ENCODE data around the gene CKS2.

DNA sequence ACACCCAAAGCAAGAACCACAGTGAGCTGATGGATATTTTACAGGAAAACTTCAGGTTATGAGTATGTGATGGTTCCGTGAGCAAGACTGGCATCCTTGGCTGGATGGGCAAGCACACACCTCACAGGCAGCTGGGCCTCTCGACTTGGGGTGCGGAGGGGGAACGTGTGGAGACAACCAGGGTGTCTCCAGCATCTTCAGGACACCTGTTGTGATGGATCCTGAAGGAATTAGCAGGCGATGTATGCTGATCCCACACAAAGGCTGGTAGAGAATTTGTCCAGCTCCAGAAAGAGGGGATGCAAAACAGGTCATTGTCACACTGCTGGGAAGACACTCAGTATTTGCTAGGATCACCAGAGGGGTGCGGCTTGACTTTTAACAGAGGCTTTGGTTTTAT is 50.0 kb downstream of the CKS2 start:
- TF ChIP-seq EZH2 (IDR thresholded peaks at IDR 0.05; ENCODE audit: low read depth, unreplicated experiment) (no peak), EZH2phosphoT487 (IDR thresholded peaks at IDR 0.05; ENCODE audit: unreplicated experiment) (peak; percentile 42), CREB1 (CRISPR knock-in tag; IDR thresholded peaks at IDR 0.05; ENCODE audit: low read depth) (no peak), POLR2AphosphoS5 (IDR thresholded peaks at IDR 0.05; ENCODE audit: low read depth) (no peak), ZNF331 (CRISPR knock-in tag; IDR thresholded peaks at IDR 0.05; ENCODE audit: low read depth) (no peak), NANOG (IDR thresholded peaks at IDR 0.05; ENCODE audit: borderline replicate concordance) (no peak)
- TF ChIP-seq, protein P1, sequence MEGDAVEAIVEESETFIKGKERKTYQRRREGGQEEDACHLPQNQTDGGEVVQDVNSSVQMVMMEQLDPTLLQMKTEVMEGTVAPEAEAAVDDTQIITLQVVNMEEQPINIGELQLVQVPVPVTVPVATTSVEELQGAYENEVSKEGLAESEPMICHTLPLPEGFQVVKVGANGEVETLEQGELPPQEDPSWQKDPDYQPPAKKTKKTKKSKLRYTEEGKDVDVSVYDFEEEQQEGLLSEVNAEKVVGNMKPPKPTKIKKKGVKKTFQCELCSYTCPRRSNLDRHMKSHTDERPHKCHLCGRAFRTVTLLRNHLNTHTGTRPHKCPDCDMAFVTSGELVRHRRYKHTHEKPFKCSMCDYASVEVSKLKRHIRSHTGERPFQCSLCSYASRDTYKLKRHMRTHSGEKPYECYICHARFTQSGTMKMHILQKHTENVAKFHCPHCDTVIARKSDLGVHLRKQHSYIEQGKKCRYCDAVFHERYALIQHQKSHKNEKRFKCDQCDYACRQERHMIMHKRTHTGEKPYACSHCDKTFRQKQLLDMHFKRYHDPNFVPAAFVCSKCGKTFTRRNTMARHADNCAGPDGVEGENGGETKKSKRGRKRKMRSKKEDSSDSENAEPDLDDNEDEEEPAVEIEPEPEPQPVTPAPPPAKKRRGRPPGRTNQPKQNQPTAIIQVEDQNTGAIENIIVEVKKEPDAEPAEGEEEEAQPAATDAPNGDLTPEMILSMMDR (conservative IDR thresholded peaks at IDR 0.05; ENCODE audit: low read depth in 2 of 2): no peak
- TF ChIP-seq, protein P2, sequence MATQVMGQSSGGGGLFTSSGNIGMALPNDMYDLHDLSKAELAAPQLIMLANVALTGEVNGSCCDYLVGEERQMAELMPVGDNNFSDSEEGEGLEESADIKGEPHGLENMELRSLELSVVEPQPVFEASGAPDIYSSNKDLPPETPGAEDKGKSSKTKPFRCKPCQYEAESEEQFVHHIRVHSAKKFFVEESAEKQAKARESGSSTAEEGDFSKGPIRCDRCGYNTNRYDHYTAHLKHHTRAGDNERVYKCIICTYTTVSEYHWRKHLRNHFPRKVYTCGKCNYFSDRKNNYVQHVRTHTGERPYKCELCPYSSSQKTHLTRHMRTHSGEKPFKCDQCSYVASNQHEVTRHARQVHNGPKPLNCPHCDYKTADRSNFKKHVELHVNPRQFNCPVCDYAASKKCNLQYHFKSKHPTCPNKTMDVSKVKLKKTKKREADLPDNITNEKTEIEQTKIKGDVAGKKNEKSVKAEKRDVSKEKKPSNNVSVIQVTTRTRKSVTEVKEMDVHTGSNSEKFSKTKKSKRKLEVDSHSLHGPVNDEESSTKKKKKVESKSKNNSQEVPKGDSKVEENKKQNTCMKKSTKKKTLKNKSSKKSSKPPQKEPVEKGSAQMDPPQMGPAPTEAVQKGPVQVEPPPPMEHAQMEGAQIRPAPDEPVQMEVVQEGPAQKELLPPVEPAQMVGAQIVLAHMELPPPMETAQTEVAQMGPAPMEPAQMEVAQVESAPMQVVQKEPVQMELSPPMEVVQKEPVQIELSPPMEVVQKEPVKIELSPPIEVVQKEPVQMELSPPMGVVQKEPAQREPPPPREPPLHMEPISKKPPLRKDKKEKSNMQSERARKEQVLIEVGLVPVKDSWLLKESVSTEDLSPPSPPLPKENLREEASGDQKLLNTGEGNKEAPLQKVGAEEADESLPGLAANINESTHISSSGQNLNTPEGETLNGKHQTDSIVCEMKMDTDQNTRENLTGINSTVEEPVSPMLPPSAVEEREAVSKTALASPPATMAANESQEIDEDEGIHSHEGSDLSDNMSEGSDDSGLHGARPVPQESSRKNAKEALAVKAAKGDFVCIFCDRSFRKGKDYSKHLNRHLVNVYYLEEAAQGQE (IDR thresholded peaks at IDR 0.05; ENCODE audit: unreplicated experiment): no peak
- TF ChIP-seq, protein P3, sequence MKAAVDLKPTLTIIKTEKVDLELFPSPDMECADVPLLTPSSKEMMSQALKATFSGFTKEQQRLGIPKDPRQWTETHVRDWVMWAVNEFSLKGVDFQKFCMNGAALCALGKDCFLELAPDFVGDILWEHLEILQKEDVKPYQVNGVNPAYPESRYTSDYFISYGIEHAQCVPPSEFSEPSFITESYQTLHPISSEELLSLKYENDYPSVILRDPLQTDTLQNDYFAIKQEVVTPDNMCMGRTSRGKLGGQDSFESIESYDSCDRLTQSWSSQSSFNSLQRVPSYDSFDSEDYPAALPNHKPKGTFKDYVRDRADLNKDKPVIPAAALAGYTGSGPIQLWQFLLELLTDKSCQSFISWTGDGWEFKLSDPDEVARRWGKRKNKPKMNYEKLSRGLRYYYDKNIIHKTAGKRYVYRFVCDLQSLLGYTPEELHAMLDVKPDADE (IDR thresholded peaks at IDR 0.05): no peak
